Measurements from ENCODE around the gene ZBTB2. TPM values are rescaled to one million over a fixed set of nuclear protein-coding genes. Genes with fewer than 3 reads are reported as not detected.

The ZBTB2 gene
- total and polyA plus RNA-seq, 2 of the 4 experiments (the other 2 are of a cell fraction) = 11.8 to 17.7 TPM

GRCh38 chr6:151351146-151351700, 40.1 kb downstream of the ZBTB2 start:
- Histone ChIP-seq H2BK120ac (ENCODE audit: low read depth, low read length) (no peak overlapping the region), H2AFZ (replicated peaks; ENCODE audit: low read length, poor library complexity) (no peak overlapping the region), H3K4ac (ENCODE audit: low read depth, low read length) (no peak overlapping the region), H3K27me3 (ENCODE audit: control insufficient read depth, insufficient read depth, low read length) (no peaks in the 10 kb centered on the region), H2BK15ac (ENCODE audit: low read depth, low read length) (no peak overlapping the region), H2AK9ac (replicated peaks; ENCODE audit: low read depth, low read length, poor library complexity) (no peak overlapping the region), H2BK5ac (ENCODE audit: low read depth, low read length, poor library complexity, severe bottlenecking) (no peak overlapping the region), H3K9me1 (ENCODE audit: insufficient read depth, low read length) (peaks cover 9% of the 10 kb centered on the region; the same call in 1 of the 2 replicates), H4K8ac (ENCODE audit: low read depth in 2 of 2, low read length in 2 of 2) (no peak overlapping the region), H3K14ac (replicated peaks; ENCODE audit: low read depth, low read length) (no peak overlapping the region), H3K36me3 (ENCODE audit: control insufficient read depth, insufficient read depth, low read length) (peaks cover 41% of the 10 kb centered on the region), H3K4me3 (ENCODE audit: insufficient read depth, low read depth, low read length) (no peak overlapping the region), H3K23ac (ENCODE audit: low read depth, low read length) (no peak overlapping the region), H3K56ac (ENCODE audit: extremely low read depth, insufficient read depth, low read length) (no peak overlapping the region), H3K27ac (ENCODE audit: insufficient read depth, low read length) (no peak overlapping the region), H3K9me3 (ENCODE audit: control insufficient read depth, insufficient read depth, low read length) (no peaks in the 10 kb centered on the region), H2AK5ac (ENCODE audit: low read depth, low read length) (no peak overlapping the region), H2BK20ac (ENCODE audit: low read depth, low read length) (no peak overlapping the region), H3K4me2 (ENCODE audit: low read depth, low read length) (no peak overlapping the region), H3K9ac (ENCODE audit: low read depth, low read length) (no peak overlapping the region), H3K18ac (ENCODE audit: low read depth, low read length) (no peak overlapping the region), H4K91ac (ENCODE audit: insufficient read depth, low read depth, low read length) (no peak overlapping the region), H4K5ac (ENCODE audit: low read depth, low read length) (no peak overlapping the region), H3K79me1 (ENCODE audit: low read depth in 1 of 2, low read length in 2 of 2) (peaks cover 6 to 9% of the 10 kb centered on the region in 2 experiments), H3K4me1 (ENCODE audit: control insufficient read depth, insufficient read depth, low read length) (peaks cover 2% of the 10 kb centered on the region; the same call in 1 of the 2 replicates), H4K20me1 (ENCODE audit: insufficient read depth, low read length) (no peaks in the 10 kb centered on the region; the same call in 1 of the 2 replicates)
- no peak for ATAC-seq (ENCODE audit: low read depth)
- WGBS, 2 experiments (ENCODE audit: extremely low coverage in 2 of 2, insufficient read length in 1 of 2) = 92% methylated on average over 7 of the region's 18 CpGs; no CpG with 5 or more reads in 1 of the 2 experiments
- DNase-seq = no peak
- dilution Hi-C loops (cut with HindIII; ENCODE audit: low sequenced_read_pairs, unreplicated experiment) (no loop called here), in situ Hi-C loops (cut with MboI; ENCODE audit: low sequenced_read_pairs) (no loop called here), intact Hi-C loops (cut with micrococcal nuclease) (no loop called here)
- ChIA-PET POLR2A (ENCODE audit: unreplicated experiment) (no interaction called here), CTCF (no interaction called here)
- BruUV-seq (replicated peaks) = no TSS peak
- no peak for TF ChIP-seq USF2 (IDR thresholded peaks at IDR 0.05; ENCODE audit: low read depth, low read length)
- TF ChIP-seq RFX5 (IDR thresholded peaks at IDR 0.05; ENCODE audit: low read depth, low read length) = no peak
- TF ChIP-seq POLR2A (IDR thresholded peaks at IDR 0.05; ENCODE audit: low read depth, low read length) = no peak
- TF ChIP-seq FOS (IDR thresholded peaks at IDR 0.05; ENCODE audit: low read depth, low read length) = no peak
- TF ChIP-seq MAZ (IDR thresholded peaks at IDR 0.05; ENCODE audit: borderline replicate concordance, low read depth, low read length) = no peak
- no peak for TF ChIP-seq SMC3 (IDR thresholded peaks at IDR 0.05; ENCODE audit: low read depth, low read length)
- no peak for TF ChIP-seq ELK1 (IDR thresholded peaks at IDR 0.05; ENCODE audit: borderline replicate concordance, low read depth, low read length)
- TF ChIP-seq RAD21 (IDR thresholded peaks at IDR 0.05; ENCODE audit: low read length) = no peak
- no peak for TF ChIP-seq RCOR1 (IDR thresholded peaks at IDR 0.05; ENCODE audit: insufficient replicate concordance, low read length)
- TF ChIP-seq MXI1 (IDR thresholded peaks at IDR 0.05; ENCODE audit: borderline replicate concordance, low read depth, low read length) = no peak
- TF ChIP-seq CEBPB (IDR thresholded peaks at IDR 0.05; ENCODE audit: low read depth, low read length) = no peak
- no peak for TF ChIP-seq NFE2L2 (IDR thresholded peaks at IDR 0.05; ENCODE audit: low read depth, low read length)
- TF ChIP-seq CHD1 (IDR thresholded peaks at IDR 0.05; ENCODE audit: low read depth, low read length) = no peak
- TF ChIP-seq, protein P1, sequence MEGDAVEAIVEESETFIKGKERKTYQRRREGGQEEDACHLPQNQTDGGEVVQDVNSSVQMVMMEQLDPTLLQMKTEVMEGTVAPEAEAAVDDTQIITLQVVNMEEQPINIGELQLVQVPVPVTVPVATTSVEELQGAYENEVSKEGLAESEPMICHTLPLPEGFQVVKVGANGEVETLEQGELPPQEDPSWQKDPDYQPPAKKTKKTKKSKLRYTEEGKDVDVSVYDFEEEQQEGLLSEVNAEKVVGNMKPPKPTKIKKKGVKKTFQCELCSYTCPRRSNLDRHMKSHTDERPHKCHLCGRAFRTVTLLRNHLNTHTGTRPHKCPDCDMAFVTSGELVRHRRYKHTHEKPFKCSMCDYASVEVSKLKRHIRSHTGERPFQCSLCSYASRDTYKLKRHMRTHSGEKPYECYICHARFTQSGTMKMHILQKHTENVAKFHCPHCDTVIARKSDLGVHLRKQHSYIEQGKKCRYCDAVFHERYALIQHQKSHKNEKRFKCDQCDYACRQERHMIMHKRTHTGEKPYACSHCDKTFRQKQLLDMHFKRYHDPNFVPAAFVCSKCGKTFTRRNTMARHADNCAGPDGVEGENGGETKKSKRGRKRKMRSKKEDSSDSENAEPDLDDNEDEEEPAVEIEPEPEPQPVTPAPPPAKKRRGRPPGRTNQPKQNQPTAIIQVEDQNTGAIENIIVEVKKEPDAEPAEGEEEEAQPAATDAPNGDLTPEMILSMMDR (conservative IDR thresholded peaks at IDR 0.05; ENCODE audit: low read depth, low read length) = no peak
- no peak for TF ChIP-seq BHLHE40 (IDR thresholded peaks at IDR 0.05; ENCODE audit: low read depth, low read length)

All from IMR-90 (cell line).